NCI-H2227 treated with DMSO at 0.1 percent for 48 hours (cell line): ENCODE data around the gene CACNB2.

Experiments used
- DNase-seq: peaks from one replicate; lab custom pipeline; 2025; lab: John Stamatoyannopoulos, UW

Gene CACNB2

GRCh38 chr10:18340496-18341051, 200.3 kb downstream of the CACNB2 start:
- DNase-seq = no peak

GRCh38 chr10:18341055-18341454, 200.8 kb downstream of the CACNB2 start:
- no peak for DNase-seq

- no peak for DNase-seq
Observed at GRCh38 chr10:18343573-18343972, 203.3 kb downstream of the CACNB2 start.

- no peak for DNase-seq
Observed at GRCh38 chr10:18345308-18345707, 205.1 kb downstream of the CACNB2 start.

GRCh38 chr10:18350340-18350739, 210.1 kb downstream of the CACNB2 start:
- DNase-seq = peak; percentile 32

GRCh38 chr10:18351421-18351820, 211.2 kb downstream of the CACNB2 start:
- no peak for DNase-seq

- DNase-seq = no peak
Observed at GRCh38 chr10:18352175-18352574, 212.0 kb downstream of the CACNB2 start.

- DNase-seq = no peak
Observed at GRCh38 chr10:18359812-18360211, 219.6 kb downstream of the CACNB2 start.

- DNase-seq = no peak
Observed at GRCh38 chr10:18362892-18363291, 222.7 kb downstream of the CACNB2 start.

- no peak for DNase-seq
Observed at GRCh38 chr10:18364987-18365775, 225.0 kb downstream of the CACNB2 start.

GRCh38 chr10:18367840-18368239, 227.6 kb downstream of the CACNB2 start:
- no peak for DNase-seq

- no peak for DNase-seq
Observed at GRCh38 chr10:18368273-18368672, 228.0 kb downstream of the CACNB2 start.

- DNase-seq = no peak
Observed at GRCh38 chr10:18368682-18369081, 228.5 kb downstream of the CACNB2 start.

GRCh38 chr10:18369859-18370473, 229.7 kb downstream of the CACNB2 start:
- DNase-seq = no peak

GRCh38 chr10:18376650-18377049, 236.4 kb downstream of the CACNB2 start:
- no peak for DNase-seq

- no peak for DNase-seq
Observed at GRCh38 chr10:18377898-18378297, 237.7 kb downstream of the CACNB2 start.

GRCh38 chr10:18378766-18379165, 238.5 kb downstream of the CACNB2 start:
- no peak for DNase-seq

- DNase-seq = no peak
Observed at GRCh38 chr10:18381679-18382078, 241.5 kb downstream of the CACNB2 start.

GRCh38 chr10:18397906-18398305, 257.7 kb downstream of the CACNB2 start:
- peak; percentile 9 for DNase-seq

GRCh38 chr10:18399158-18399557, 258.9 kb downstream of the CACNB2 start:
- no peak for DNase-seq

GRCh38 chr10:18400201-18400905, 260.1 kb downstream of the CACNB2 start:
- DNase-seq = peak; percentile 61

GRCh38 chr10:18400906-18401245, 260.7 kb downstream of the CACNB2 start:
- no peak for DNase-seq
